ENCODE data around the gene LAMA2.

LAMA2 gene

DNA sequence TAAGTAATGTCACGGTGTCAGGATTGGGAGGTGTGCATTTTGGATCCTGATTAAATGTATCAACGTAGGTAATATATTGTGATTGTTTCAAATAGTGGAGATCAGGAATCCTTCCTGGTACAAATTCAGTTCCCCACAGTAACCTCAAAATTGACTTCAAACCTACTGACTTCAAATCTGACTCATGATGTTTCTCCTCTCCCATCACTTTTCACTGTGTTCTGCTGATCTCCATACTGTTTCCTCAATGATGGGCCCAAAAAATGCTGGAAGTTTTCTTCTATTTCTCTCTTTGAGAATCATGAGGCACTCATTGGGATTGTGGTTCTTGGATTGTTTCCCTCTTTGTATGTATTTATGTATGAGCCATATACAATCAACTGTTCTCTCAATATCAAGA is 35.9 kb downstream of the LAMA2 start:
- DNase-seq: peak; percentile 34

DNA sequence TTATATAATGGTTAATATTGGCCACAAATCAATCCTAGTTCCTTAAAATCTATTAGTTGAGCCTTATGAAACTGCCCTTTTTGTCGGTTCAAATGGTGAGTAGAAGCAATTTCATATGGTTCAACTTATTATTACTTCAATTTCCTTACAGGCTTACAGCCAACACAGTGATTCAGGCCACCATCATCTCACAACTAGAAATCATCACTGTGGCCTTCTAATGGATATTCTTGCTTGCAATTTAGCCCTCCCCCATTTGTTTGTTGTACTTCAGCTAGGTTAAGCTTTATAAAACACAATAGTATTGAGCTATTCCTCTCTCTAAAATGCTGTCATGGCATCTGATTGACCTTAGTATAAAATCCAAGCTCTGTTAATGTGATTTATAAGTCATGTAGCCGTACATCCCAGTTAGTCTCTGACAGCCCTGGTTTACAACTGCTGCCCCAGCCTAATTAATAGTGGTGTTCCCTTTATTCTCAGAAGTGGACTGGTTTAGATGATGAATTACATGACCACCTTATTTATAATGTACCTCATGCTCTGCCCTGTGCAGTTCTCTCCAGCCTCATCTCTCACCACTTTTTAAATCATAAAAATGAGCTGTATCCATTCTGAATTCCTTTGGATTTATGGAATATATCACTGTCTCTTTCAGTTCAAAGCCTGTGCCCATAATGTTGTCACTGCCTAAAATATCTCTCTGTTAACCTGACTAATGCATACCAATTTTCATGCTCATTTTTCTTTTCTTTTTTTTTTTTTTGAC is 36.7 kb downstream of the LAMA2 start:
- peak; percentile 79 for DNase-seq

DNA sequence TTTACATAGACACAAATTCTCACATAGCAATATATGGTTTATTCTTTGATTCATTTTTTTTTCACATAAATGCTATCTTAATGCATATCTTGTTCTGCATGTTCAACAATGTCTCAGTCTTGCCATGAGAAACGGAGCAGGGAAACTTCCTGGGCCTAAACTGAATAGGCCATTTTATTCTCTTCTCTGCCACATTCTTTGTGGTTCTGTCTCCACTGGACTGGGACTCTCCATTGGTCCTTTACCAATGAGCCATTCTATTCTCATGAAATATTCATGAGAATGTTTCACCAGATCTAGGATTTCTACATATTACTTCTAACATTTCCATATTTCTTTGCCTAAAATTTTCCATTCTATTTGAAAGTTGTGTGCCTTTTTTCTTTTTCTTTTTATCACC is 42.8 kb downstream of the LAMA2 start:
- DNase-seq: no peak

DNA sequence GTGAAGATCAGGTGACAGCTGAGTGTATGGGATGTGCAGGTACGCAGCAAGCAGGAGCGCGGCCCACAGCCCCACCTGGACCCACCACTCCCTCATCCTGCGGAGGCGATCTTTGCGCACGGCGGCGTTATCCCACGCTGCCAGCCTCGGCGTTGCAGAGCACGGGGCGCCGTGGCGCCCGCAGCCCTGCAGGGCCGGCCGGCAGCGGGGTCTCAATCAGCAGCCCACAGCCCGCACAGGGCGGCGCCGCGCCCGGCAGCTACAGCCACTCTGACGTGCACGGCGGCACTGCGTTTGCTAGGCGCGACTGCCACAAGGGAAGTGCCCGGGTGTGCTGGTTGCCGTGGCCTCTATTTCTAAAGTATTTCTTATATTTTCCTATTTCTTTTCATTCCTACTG is 46.9 kb downstream of the LAMA2 start:
- DNase-seq: no peak

DNA sequence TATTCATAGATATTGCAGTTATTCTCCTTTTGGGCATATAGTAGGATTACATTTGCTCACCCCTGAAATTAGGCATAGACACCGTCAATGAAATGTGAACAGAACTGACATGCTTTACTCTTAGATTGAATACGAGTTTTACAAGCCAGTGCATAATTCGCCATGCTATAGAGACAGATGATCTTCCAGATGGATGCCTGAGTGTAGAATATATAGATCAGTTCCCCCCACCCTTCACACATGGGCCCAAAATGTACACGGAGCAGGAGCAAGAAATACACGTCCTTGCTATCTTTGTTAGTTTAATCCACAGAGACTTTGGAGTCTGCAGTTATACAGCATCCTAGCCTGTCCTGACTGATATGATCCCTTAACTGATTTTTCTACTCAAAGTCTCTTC is 47.4 kb downstream of the LAMA2 start:
- DNase-seq: no peak

DNA sequence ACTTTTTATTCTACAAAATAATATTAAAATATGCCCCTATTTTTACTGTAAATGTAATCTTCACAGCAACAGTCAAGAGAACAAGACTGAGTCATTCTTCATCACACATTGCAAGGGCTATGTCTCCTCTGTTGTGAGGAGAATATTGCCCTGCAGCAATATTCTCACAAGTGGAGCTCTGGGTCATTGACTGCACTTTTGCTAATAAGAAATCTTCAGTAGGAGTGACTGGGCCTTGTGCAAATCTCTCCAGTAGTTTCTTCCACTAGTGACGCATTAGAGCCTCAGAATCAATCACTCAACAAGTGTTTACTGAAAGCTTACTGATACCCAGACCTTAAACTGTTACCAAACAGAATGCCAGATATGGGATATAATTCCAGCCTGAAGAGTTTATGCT is 49.1 kb downstream of the LAMA2 start:
- peak; percentile 6 for DNase-seq

DNA sequence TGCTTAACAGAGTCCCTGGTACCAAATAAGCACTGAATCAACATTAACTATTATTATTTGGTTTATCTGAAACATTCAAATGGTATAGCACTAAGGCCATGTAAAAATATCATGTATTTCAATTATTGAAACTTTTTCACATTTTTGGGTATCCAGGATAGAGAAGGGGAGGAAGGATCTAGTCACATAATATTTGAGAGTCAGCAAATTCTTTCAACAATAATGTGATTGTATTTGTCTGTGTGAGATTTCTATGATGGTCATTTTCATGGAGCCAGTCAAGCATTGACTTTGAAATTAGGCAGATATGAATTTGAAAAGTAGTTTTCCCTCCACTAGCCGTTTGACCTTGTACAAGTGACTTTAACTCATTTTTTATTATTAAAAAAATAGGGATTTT is 67.9 kb downstream of the LAMA2 start:
- DNase-seq: no peak

DNA sequence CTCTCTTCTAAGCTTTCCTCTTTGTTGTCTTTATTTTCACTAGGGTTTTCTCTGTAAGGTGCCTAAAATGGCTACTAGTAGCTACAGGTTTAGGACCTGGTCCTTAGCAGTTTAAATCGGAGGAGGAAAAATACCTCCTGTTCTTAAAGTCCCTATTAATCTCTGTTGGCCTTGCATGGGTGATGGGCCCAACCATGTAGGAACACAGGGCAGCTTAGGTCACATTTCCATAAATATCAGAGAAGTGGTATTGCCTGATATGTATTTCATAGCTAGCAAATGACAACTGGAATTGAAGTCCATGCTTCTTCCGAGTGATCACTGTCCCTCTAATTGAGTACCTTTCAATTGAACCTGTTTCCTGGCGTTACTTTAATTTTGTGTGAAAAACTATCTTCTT is 70.0 kb downstream of the LAMA2 start:
- no peak for DNase-seq

DNA sequence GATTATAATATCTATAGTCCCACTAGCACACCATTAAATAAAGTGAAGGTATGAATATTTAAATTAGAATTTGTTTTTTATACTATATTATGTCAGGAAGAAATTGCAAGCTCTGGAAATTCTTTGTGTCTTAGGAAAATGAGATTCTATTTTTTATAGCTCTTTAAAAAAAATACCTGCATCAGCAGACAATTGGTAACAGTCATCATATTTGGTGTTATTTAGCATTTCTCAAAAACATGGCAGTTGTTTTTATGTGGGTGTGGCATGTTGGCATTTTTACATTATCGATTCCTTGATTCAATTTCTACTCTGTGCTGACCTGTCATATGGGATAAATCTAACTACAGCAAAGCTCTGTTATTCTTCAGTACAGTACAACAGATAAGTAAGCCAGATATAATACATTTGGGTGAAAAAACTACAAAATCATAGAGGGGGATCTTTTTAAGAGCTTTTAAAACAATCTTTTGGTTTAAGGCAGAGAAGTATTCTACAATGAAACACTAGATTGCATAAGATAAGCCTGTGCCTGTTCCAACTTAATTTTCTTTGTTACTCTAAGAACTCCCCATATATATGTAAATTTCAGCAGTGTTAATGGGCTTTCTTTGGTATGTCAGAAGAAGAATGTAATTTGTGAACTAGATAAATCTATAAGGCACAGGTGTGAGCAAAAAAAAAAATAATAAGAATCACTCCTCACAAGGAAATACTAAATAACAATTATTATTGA is 71.5 kb downstream of the LAMA2 start:
- no peak for DNase-seq

DNA sequence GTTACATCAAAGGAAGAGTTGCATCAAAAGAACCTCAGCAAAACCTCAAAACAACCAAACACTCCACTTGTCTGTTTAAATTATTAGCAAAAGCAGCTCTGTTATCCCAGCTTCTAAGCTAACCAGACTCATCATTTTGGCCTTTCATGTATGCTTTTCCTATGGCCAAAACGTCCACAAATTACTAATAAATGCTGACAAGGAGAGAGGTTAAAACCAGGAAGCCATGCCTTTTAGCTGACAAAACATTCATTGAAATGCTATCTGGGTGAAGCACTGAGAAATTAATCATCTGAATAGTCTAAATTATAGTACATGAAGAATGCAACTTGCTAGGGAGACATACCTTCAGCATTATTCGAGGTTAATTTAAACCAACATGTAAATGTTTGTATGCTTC is 80.6 kb downstream of the LAMA2 start:
- peak; percentile 75 for DNase-seq

DNA sequence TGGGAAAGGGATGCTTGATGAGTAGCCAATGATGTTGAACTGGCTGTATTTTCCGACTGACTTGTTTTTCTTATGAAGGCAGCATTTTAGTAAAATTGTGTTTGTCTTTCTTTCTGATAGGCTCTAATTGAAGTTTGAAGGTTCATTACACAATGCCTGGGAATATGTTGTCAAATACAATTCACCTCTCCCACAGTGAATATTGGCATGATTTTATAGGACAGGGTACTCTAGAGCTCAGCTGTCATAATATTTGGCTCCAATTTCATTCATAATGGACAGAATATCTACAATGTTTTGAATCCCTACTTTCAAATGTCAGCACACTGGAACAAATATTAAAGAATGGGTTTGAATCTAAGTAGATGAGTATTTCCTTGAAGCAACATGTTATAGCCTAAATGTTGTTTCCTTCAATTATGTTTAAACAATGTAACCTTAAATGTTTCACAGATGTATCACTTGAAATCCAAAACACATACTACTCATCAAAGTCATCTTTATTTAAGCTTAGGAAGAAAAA is 81.4 kb downstream of the LAMA2 start:
- DNase-seq: no peak

DNA sequence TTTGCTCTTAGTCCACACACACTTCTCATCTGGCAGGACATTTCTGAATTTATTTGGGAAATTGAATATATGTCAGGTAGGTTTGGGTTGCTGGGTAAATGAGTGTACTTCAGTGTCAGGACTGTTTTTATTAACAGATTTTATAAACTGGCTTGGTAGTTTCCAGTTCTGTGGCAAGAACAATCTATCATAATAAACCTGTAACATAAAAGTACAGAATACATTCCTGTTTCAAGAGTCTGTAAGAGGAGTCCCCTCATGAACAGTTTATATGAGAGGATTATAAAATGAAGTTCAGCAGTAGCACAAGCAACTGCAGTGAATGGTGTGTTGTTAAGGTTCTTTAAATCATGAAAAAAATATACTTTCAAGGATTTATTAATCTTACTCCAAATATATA is 81.8 kb downstream of the LAMA2 start:
- DNase-seq: no peak

DNA sequence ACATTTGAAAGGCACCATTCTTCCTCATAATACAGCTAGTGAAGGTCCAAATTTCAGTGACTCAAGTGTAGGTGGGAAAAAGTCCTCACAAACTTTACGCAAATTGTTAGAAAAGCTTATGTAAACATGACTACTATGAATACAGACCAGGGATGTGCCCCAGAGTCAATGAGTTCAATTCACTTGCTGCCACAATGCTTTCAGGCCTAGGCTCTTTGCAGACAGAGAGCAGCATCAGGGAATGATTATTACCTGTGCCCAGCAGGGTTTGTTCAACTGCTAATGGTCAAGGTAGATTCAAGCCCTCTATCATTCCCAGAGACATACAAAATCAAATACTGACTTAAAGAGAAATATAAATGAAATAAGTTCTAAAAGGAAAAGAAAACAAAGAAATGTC is 84.0 kb downstream of the LAMA2 start:
- no peak for DNase-seq

DNA sequence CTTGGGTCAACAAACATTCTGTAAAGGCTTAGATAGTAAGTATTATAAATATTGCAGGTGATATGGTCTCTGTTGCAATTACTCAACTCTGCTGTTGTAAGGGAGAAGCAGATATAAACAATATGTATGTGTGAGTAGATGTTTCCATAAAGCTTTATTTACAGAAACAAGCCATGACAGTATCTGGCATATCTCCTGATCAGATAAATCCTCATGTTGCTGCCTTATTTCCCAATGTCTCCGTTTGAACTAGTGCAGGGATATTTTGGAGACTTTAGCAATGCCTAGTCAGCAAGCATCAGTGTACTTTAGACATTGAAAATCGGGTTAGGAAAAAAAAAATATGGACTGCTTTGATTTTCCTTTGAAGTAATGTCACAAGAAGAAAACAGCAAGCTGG is 96.1 kb downstream of the LAMA2 start:
- DNase-seq: no peak

DNA sequence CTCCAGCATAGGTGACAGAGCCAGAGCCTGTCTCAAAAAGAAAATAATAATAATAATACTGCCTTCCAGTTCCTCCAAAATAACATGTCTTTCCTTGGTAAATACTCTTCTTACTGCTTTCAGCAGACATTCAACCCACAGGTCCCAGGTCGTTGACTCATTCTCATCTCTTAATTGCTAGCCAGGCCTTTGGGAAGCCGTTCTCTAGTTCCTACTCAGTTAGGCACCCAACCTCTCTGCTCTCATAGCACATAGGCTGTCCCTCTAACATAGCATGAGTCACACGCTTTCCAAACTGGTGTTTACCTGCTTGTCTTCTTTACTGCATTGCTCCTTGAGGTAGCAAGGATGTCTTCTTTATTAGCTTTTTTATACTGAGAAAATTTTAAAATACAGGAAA is 98.8 kb downstream of the LAMA2 start:
- DNase-seq: no peak

DNA sequence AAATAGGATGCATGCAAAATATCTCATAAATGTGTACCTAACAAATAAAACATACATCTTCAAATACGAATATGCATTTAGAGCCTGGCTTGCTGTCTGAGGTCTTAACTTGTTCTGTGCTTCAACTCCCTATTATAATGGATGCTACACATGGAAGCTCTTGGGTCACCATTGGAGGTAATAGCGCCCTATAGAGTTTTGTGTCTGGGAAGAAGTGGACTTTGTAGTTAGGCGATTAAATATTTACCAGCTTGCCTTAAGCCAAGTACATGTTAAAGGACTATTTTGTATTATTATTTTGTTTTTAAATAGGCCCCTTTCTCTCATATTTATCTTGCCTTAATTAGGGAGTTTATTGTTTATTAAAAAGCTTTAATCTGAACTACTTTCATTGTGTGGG is 107.4 kb downstream of the LAMA2 start:
- no peak for DNase-seq

DNA sequence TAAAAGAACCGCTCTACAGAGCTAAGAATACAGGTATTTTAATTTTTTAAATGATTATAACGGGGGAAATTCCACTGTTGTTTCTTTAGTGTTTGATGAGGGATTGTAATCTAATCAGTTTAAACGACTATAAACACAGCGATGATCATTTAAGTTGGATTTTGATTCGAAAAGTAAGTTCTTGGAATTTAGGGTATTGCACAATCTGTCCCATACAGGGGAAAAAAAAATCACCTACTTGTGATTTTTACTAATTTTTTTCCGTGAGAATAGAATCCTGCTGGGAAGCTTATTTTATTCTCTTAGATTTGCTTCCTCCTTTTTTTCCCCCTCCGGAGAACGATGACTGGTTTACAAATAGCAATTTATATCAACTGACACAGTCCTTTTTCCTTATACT is 108.0 kb downstream of the LAMA2 start:
- DNase-seq: no peak

DNA sequence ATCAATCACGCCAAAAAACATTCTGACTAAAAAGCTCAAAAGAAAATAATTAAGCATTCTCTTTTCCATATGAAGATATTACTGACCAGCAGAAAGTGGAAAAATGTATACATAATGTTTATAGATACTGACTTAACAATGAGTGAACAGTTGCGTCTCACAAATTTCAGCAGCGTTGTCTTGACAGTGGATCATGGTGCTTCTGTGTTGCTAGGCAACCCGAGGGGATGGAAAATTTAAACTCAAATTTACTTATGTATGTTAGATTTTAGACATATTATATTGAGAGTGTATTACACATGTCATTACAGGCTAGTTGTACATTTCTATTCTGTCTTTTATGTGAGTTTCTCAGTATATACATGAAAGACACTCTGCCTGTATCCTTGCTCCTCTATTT is 110.2 kb downstream of the LAMA2 start:
- DNase-seq: no peak

DNA sequence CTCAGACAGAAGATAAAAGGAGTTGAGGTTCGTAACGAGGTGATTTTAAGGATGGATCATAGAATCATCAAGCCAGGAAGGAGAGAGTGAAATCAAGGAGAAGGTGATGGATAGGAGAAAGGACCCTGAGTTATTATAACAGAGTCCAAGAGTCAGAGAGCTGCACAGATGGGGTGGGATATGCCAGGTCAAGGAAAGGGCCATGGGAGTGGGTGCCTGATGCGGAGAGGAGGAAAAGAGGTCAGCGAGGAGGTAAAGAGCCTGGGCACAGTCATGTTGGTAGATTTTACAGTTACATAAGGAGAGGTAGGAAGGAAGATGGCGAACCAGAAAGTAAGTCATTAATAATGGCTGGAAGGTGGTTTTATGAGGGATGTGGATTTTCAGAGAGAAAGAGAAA is 114.9 kb downstream of the LAMA2 start:
- DNase-seq: no peak

DNA sequence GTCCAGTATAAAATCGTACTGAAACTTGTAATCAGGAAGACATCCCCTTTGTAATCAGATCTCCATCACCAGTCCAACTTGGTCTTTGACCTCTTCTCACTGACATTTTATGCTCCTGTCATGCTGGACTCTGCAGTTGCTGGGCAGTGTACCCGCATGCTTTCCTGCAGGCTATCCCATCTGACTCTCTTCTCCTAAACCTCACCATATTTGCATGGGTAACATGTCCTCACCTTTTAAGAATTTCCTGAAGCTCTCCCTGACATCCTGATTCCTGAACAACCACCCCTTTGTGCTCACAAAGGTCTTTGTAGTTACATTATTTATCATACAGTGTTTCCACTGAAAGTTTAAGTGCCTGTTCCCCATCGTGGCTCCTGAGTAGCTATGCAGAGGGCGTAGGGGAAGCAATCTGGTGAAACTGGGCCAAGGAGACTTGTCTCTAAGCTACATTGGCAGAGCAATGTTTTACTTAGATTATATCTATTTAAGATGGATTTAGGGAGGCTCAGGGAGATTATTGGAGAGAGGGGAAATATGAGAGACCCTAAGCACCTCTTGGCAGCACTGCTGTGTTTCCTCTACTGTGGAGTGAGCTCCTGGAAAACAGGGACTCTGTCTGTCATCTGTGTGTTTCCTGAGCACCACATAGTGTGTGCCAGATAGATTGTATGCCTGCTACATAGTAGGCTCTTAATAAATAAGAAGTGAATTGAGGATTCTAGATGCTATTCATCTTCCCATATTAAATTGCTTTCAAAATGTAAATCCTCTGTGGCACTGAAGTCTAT is 124.0 kb downstream of the LAMA2 start:
- DNase-seq: no peak

DNA sequence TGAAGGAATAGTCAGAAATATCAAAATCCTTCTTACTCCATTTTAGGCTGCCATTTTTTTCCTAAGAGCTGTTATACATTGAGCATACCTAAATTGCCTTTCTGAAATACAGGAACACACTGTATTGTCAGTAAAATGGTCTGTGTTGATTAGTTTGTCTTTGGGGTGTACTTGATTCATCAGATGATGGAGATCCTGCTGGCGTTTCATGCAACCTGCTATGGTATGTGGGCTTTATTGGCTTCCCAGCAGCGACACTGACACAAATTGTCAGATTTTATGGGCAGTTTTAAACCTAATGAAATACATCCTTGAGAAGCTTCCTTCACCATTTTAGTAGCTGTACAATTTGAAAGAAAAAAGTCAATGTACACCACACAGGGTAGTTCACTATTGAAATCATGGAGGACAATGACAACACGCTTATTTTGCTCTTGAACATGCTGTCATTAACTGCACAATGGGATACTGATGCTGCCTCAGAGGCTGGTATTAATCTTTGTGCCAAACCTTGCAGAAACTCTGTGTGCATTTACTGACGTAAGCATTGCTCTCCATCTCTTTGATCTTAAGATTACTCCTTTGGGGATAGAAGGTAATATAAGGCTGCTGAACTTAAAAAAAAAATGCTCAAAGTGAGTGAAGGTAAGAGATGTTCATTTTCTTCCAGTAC is 124.9 kb downstream of the LAMA2 start:
- DNase-seq: no peak

DNA sequence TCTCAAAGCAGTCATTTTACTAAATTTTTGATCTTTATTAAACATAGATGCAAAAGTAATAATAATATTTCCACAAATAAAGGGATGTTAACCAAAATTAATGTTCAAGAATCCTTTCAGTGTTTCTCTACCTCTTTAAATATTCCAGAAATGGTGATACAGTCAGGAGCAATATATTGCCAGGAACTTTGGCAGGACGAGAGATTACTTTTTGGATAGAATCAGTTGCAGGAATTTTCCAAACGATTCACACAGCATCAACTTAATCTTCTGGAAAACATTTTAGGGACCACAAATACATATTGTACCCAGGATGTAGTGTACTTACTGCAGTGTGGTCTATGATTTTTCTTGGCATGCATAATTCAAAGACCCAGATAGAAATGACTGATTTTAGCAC is 125.7 kb downstream of the LAMA2 start:
- DNase-seq: no peak

DNA sequence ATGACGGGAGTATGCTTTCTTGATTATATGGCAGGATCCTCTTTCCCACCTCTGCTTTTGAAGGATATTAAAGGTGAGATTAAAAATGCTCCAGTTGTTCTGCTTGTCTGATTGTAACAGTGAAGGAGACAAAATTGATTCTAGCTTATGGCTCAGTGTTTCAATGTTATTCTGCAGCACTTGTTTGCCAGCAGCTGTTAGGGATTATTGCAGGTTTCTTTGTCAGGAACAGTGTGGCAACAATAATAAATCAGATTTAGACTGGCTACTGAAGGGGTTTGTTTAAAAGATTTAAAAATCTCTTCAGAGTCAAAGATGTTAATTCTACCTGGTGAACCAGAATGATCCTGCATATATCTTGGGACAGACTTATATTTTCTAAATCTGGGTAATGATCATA is 126.9 kb downstream of the LAMA2 start:
- no peak for DNase-seq

All from fibroblast of skin of right biceps (primary cell).